Esophagus squamous epithelium (tissue), 5 donors: Measurements from ENCODE around the gene DHRSX. TPM values are rescaled to one million over a fixed set of nuclear protein-coding genes. Genes with fewer than 3 reads are reported as not detected.
"Not testable (repeated sequence)": the region's sequence is repeated elsewhere in the genome, so short reads cannot be mapped to it uniquely, and the experiment has no call there.

Experiments used
- DNase-seq: peaks from one replicate; lab custom pipeline; 2025; lab: John Stamatoyannopoulos, UW
- H3K27ac ChIP-seq, 4 donors: fragments of 200-600 bp; sonication (generic); one replicate each; pipeline ENCODE4 v1.5.1; 2016 to 2019; ENCODE audit warnings: mild to moderate bottlenecking in 1 of 4
- H3K27me3 ChIP-seq, 4 donors: fragments of 200-600 bp; sonication (generic); 1 replicate in 3 of 4; 2 replicates in 1 of 4; pipeline versions ENCODE4 v1.5.1 to v1.6.0; 2017 to 2021; ENCODE audit warnings: antibody characterized with exemption in 1 of 4
- H3K36me3 ChIP-seq, 3 donors: fragments of 200-600 bp; sonication (generic); one replicate each; pipeline ENCODE4 v1.5.1; 2016 to 2019
- H3K4me1 ChIP-seq, 3 donors: fragments of 200-600 bp; sonication (generic); one replicate each; pipeline ENCODE4 v1.5.1; 2017 to 2019
- H3K4me3 ChIP-seq, 4 donors: fragments of 200-600 bp; sonication (generic); 1 replicate in 3 of 4; 2 replicates in 1 of 4; pipeline ENCODE4 v1.5.1; 2016 to 2019; ENCODE audit warnings: mild to moderate bottlenecking in 2 of 4, moderate library complexity in 1 of 4
- H3K9me3 ChIP-seq, 3 donors: fragments of 200-600 bp; sonication (generic); one replicate each; pipeline ENCODE4 v1.5.1; 2016 to 2019
- CTCF ChIP-seq, 6 experiments: fragments of 450-650 bp in 4 of 6; fragments of 200-600 bp in 2 of 6; sonication (generic) in 2 of 6; IDR thresholded peaks; one replicate each; pipeline ENCODE4 v1.5.1; 2016 to 2019; ENCODE audit warnings: antibody characterized with exemption in 6 of 6, mild to moderate bottlenecking in 4 of 6, moderate library complexity in 4 of 6
- POLR2A ChIP-seq, 4 donors: fragments of 450-650 bp; IDR thresholded peaks; one replicate each; pipeline ENCODE4 v1.6.1; 2017; ENCODE audit warnings: antibody characterized with exemption in 4 of 4, mild to moderate bottlenecking in 4 of 4, moderate library complexity in 3 of 4
- WGBS, 2 donors: methylation state at CpG; one replicate each; pipeline ENCODE4 v1.1.5; 2018; 5-methylcytosine and 5-hydroxymethylcytosine counted together
- intact Hi-C: fragments of 100-400 bp; cut with DNase I; formaldehyde crosslinking; loops from one replicate; pipeline ENCODE4 v1.15.0; 2022
- total RNA-seq, 4 donors: library from RNA; depleted of rRNA; stranded (reverse); fragments of >200 nt; gene quantifications; one replicate each; pipeline ENCODE4 v1.1.0, GENCODE V29; 2016
- donor health status: DM: yes; HTN: yes; CAD: no.

Gene DHRSX
- total RNA-seq, 4 donors from 2014 or later, result 4.1 to 12.2 (median 8.0) TPM

- Histone ChIP-seq H3K27me3 (no peaks in the 10 kb centered on the region), H3K36me3 (no peaks in the 10 kb centered on the region), H3K4me1 (peaks cover 0 to 6% (median 0%) of the 10 kb centered on the region in 3 donors), H3K27ac (no peak overlapping the region), H3K9me3 (no peaks in the 10 kb centered on the region), H3K4me3 (no peak overlapping the region)
- DNase-seq, result no peak
- intact Hi-C loops, result no loop called here
- TF ChIP-seq POLR2A (IDR thresholded peaks at IDR 0.05) (no peak), CTCF (IDR thresholded peaks at IDR 0.05) (no peak)
- 61 to 90% methylated on average over 17 to 29 of the region's 31 CpGs for WGBS, 2 donors
Measured at GRCh38 chrX:2463973-2464676, 36.7 kb downstream of the DHRSX start.

GRCh38 chrX:2463481-2463880 lies 37.3 kb downstream of the DHRSX start:
- WGBS, 2 donors, result 71 to 79% methylated on average over 9 to 10 of the region's 10 CpGs
- H3K4me3 ChIP-seq, H3K27ac ChIP-seq, intact Hi-C loops, H3K27me3 ChIP-seq, DNase-seq, H3K4me1 ChIP-seq, H3K9me3 ChIP-seq, H3K36me3 ChIP-seq: not testable (repeated sequence)

- Histone ChIP-seq H3K9me3 (no peaks in the 10 kb centered on the region), H3K4me3 (no peak overlapping the region), H3K36me3 (no peaks in the 10 kb centered on the region), H3K4me1 (peaks cover 0 to 6% (median 0%) of the 10 kb centered on the region in 3 donors), H3K27me3 (no peaks in the 10 kb centered on the region), H3K27ac (no peak overlapping the region)
- 94 to 95% methylated on average over 3 of the region's 3 CpGs for WGBS, 2 donors
- intact Hi-C loops, result no loop called here
- DNase-seq, result no peak
- TF ChIP-seq POLR2A (IDR thresholded peaks at IDR 0.05) (no peak), CTCF (IDR thresholded peaks at IDR 0.05) (no peak)
Measured at GRCh38 chrX:2462780-2463179, 38.0 kb downstream of the DHRSX start.

- intact Hi-C loops, result no loop called here
- no peaks in the 10 kb centered on the region for H3K9me3 ChIP-seq
- 52 to 73% methylated on average over 5 of the region's 5 CpGs for WGBS, 2 donors
- H3K36me3 ChIP-seq, result no peaks in the 10 kb centered on the region
- peaks cover 0 to 6% (median 0%) of the 10 kb centered on the region in 3 donors for H3K4me1 ChIP-seq
- TF ChIP-seq CTCF (IDR thresholded peaks at IDR 0.05) (no peak), POLR2A (IDR thresholded peaks at IDR 0.05) (no peak)
- H3K27me3 ChIP-seq, result no peaks in the 10 kb centered on the region
- no peak for DNase-seq
- no peak overlapping the region for H3K4me3 ChIP-seq
- no peak overlapping the region for H3K27ac ChIP-seq
Measured at GRCh38 chrX:2462074-2462473, 38.7 kb downstream of the DHRSX start.

GRCh38 chrX:2461711-2462016 lies 39.1 kb downstream of the DHRSX start:
- WGBS, 2 donors, result 85 to 100% methylated on average over 6 to 8 of the region's 8 CpGs
- no peaks in the 10 kb centered on the region for H3K36me3 ChIP-seq
- TF ChIP-seq CTCF (IDR thresholded peaks at IDR 0.05) (no peak), POLR2A (IDR thresholded peaks at IDR 0.05) (no peak)
- DNase-seq, result no peak
- intact Hi-C loops, result no loop called here
- H3K4me1 ChIP-seq, result peaks cover 0 to 6% (median 0%) of the 10 kb centered on the region in 3 donors
- H3K27ac ChIP-seq, result no peak overlapping the region
- H3K4me3 ChIP-seq, result no peak overlapping the region
- H3K9me3 ChIP-seq, result no peaks in the 10 kb centered on the region
- H3K27me3 ChIP-seq, result no peaks in the 10 kb centered on the region

GRCh38 chrX:2460821-2461710 lies 39.7 kb downstream of the DHRSX start:
- H3K27me3 ChIP-seq, H3K4me1 ChIP-seq, H3K4me3 ChIP-seq, H3K27ac ChIP-seq, H3K9me3 ChIP-seq, DNase-seq, intact Hi-C loops, H3K36me3 ChIP-seq: not testable (repeated sequence)
- 73 to 79% methylated on average over 13 to 17 of the region's 17 CpGs for WGBS, 2 donors

GRCh38 chrX:2460048-2460447 lies 40.7 kb downstream of the DHRSX start:
- intact Hi-C loops, H3K36me3 ChIP-seq, H3K4me3 ChIP-seq, H3K4me1 ChIP-seq, H3K27ac ChIP-seq, H3K9me3 ChIP-seq, H3K27me3 ChIP-seq, DNase-seq: not testable (repeated sequence)
- 86 to 91% methylated on average over 7 to 9 of the region's 10 CpGs for WGBS, 2 donors
